ENCODE results near the gene RGMB. TPM values are rescaled to one million over a fixed set of nuclear protein-coding genes. Genes with fewer than 3 reads are reported as not detected.

The RGMB gene
- total RNA-seq, 1 experiment from 2014 or later = 10.0 TPM

DNA sequence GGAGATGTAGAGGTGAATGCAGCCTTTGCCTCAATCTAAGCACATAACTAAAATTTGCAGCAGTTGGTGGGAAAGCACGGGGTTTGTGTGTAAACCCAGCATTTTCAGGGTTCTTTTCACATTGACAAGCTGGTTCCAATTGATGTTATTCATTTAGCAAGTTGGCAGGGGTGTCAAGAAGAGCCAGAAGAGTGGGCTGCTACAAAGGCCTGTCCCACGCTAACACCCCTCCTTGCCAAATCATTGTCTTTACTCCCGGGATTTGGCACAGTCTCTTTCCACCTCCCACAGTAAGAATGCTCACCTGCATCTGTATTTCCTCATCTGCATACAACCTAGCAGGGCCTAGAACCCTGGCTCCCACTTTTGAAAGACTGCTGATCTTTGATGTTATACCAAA lies 11.8 kb downstream of the RGMB start:
- no peak for DNase-seq (ENCODE audit: low read depth)

DNA sequence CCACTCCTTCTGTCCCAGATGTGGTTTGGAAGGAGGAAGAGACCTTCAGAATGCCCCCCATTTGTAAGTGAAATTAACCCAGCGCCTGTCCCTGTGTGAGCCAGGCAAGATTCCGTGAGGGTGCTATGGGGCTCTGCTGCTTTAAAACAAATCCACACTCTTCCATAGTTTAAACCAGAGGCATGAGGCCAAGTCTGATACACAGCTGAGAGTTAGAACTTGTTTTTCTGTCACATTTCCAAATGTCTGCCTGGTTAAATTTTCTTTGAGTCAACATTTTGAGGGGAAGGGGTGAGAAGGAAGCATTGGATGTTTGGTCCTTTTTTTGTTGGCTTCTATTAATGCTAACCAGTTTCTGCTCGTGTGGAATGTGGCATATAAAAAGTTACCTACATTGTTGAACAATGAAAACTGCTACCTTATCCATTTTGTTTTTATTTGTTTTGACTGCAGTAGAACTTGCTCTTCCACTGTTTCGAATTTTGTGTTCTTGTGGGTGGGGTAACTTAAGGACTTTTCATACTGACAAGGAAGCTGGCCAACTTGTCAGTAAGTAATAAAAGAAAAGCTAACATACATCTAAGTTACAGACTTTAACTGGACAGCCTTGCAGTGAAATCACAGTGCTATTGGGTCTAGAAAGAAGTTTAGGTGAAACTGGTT lies 12.9 kb downstream of the RGMB start:
- no peak for DNase-seq (ENCODE audit: low read depth)

DNA sequence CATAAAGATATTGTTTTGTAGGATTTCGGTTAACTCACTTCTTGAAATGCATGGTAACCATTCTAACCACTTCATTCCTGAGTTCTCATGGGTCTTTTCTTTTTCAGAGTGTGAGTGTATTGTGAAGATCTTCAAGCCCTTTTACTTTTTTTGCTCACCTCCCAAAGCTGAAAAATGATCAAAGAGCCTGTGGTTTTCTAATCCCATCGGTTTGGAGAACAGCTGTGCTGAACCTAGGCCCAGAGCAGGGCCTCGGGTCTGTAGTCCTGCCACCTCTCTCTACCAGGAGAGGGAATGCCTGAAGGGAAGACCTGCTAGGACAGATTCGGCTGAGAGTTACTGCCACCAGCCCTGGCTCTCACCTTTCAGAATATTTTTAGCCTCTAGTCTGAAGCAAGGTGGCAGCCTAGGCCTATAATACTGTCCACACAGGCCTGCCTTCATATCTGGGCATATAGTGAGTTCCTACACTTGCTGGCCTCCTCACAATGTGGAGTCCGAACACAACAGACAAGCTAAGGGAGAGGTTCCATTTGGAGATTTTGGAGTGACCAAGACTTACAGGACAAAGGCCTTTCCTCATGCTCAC lies 13.8 kb downstream of the RGMB start:
- no peak for DNase-seq (ENCODE audit: low read depth)

DNA sequence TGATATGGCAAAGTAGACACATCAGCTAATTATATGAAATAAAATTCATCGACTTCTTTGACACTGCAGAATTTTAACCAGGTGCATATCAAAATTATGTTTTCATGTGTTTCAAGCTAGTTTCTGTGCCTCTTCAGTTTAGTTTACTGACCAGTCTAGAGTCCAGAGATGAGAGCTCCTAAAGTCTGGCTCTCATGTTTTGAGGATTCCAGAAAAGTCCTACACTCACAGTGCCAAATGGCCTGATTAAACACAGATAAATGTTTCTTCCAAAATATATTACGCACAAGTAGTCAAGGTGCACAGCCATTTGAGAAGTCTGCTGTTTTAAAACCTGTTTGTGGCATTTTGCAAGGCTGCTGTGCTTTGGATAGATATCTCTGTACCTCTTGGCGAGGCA lies 15.6 kb downstream of the RGMB start:
- DNase-seq (ENCODE audit: low read depth) = no peak

DNA sequence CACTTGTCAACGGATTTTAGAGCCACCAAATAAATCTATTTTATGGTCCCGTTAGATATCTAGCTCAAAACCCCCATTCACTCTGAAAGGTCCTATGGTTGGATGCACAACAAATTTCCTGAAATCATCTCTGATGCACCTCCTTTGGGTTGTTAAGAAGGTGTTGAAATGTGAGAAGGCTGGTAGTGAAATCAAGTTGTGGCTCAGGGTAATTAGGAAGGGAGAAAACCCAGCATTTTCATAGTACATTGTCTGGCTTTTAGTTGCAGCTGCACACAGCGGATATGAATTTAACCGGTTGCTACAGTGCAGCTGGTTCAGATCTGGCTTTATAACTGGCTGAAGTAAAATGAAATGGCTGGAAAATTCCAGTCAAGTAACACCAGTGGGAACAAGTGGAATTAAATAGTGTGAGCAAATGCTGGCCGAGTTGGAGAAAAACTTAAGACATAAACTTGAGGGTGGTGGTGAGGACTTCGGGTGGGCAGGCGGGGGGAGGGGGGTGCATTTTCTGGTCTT lies 17.6 kb downstream of the RGMB start:
- no peak for DNase-seq (ENCODE audit: low read depth)

DNA sequence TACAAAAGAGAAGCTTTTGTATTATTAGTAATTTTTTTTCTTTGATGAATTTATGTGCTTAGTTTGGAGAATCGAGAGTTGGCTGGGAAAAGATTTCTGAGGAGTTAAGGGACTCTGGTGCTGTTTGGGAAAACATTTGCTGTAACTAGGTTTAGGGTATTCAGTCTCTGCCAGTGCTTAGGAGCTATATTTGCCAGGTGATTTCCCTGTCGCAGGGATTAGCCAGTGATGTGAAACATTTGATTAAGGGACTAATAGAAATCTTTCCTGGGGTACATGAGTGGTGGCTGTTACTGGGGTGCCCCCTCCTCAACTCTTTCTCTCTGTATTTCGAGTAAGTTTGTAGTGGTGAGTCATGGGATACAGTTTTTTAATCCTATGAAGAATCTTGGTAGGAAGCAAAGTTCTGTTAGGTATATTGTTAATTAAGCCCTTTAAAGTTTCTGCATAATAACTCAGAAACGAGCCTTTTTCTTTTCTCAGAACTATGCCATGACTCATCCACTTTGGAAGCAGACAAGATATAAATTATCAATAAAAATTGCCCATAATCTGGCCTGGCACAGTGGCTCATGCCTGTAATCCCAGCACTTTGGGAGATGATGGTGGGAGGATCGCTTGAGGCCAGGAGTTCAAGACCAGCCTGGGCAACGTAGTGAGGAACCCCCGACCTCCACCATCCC lies 18.6 kb downstream of the RGMB start:
- no peak for DNase-seq (ENCODE audit: low read depth)

DNA sequence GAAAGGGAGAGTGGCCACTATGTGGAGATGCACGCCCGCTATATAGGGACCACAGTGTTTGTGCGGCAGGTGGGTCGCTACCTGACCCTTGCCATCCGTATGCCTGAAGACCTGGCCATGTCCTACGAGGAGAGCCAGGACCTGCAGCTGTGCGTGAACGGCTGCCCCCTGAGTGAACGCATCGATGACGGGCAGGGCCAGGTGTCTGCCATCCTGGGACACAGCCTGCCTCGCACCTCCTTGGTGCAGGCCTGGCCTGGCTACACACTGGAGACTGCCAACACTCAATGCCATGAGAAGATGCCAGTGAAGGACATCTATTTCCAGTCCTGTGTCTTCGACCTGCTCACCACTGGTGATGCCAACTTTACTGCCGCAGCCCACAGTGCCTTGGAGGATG lies 19.8 kb downstream of the RGMB start:
- DNase-seq (ENCODE audit: low read depth) = no peak

DNA sequence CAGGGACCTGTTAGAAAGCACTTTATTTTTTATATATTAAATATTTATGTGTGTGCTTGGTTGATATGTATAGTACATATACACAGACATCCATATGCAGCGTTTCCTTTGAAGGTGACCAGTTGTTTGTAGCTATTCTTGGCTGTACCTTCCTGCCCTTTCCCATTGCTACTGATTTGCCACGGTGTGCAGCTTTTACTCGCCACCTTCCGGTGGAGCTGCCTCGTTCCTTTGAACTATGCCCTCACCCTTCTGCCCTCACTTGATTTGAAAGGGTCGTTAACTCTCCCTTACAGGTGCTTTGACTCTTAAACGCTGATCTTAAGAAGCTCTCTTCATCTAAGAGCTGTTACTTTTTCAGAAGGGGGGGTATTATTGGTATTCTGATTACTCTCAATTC lies 20.5 kb downstream of the RGMB start:
- DNase-seq (ENCODE audit: low read depth) = no peak

DNA sequence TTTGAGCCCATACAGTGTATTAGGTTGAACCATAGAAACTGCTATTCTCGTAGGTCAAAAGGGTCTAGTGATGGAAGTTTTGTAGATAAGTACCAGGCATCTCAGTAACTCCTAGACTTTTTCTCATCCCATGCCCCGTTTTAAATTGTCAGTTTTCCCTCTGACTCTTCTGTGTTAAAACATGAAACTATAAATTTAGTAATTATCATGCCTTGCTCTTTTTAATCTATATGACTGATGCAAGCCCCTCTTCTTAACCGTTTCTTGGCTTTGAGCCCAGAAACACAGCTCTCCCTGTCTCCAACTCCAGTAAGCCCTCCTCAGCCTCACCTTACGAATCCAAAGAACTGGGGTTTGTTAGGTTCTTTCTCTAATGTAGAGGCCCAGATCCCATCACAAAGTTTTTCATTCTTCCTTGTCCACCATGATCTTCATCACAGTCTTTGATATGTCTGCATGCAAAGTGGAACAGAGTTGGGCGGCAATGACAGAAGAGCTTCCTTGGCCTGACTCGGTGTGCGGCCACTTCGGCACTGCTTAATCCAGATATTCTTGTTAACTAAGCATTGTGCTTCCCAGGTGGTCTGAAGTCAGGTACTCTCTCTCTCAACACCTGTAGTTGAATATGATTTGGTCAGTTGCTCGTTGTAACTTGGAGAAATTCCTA lies 21.1 kb downstream of the RGMB start:
- DNase-seq (ENCODE audit: low read depth) = no peak

DNA sequence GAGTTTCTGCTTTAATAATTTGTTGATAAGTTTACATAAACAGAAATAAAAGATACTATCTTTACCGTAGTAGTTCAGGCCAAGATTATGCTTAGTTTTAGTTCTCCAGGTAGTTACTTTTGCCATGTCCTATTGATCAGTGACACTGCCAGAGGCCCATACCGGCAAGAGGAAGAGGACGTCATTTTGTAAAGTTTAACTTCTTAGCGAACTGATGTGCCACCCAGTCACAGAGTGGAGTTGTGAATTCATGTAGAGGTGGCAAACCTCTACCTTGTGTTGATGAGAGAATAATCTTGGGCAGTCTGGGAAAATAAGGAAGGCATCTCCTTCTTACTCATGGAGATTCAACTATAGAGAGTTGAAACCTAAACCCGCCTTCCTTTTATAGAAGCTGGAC lies 21.8 kb downstream of the RGMB start:
- DNase-seq (ENCODE audit: low read depth) = no peak

DNA sequence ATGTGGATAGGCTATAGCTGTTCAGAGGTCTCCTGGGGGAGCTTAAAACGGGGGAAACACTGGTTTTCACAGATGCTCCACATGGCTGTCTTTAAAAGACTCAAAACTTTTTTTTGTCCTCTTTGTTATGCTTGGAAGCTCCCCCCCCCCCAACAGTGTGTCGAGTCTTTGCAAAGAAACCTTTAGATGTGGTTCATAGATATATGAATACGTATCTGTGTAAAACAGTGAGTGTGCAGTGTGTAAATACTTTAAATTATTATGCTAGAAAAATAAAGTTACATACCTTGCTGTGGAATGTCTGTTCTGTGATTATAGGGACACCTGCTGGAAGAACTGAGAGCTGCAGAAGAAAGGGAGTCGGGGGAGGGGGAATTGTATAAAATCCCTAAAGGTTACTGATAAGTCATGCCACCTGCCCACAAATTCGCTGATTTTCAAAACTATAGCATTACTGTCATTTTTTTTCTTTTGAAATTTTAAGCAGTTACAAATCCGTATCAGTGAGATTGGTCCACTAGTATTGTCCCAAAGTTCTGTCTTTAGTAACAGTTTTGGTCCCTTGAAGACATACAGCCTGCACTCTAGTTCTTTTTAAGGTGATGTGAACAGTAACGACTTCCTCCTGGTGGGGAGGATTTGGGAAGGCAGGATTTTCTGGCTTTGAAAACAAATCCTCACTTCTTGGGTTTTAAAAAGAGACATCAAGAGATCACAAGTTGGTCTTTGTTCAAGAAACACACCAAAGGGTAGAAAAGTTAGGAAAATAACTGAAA lies 22.9 kb downstream of the RGMB start:
- DNase-seq (ENCODE audit: low read depth) = peak; percentile 41

DNA sequence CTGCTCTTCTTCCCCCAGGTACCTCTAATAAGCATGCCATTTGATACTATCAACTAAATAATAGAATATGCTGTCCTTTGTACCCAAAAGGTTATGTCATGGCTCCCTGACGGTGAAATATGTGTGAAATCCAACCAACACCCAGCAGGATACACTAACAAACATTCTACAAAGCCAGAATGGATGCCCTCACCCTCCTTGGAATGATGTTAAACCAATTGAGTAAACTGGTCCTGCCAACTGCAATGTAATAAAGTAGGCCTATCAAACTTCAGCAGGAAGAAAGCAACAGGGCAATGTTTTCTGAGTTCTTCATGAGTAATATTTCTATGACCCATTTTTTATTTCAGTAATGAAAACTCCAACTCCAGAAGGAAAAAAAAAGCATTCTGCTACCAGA lies 24.9 kb downstream of the RGMB start:
- DNase-seq (ENCODE audit: low read depth) = no peak

DNA sequence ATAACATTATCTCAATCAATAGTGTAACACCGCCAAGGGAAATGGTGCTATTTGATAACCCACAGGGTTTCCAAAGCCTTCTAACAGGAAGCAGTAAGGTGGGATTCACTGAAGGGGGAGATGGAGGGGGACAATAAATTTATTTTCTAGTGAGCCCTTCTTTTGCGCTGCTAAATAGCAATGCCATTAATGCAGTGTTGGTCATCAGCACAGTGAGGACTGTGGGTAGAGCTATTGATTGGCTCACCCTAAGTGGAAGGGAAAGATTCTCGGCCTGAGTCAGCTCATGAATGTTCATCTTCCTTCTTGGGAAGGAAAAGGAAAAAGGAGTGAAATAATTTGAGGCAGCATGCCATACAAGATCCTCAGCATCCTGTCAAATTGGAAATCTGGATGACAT lies 25.4 kb downstream of the RGMB start:
- no peak for DNase-seq (ENCODE audit: low read depth)

DNA sequence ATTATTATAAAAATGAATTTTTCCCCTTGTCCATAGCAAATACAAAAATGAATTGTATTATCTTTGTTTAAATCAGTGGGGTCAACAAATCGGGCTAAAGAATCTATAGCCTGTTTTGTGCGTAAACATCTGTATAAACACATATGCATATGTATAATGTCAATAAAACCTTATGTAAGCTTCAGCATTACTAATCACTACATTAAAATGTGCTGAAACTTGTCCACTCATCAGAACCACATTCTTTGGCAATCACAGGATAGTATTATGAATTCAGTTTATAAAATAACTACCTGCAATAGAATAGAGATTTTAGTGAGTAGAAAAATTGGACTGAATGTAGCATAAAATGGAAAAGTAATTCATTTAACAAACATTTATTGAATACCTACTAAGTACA lies 30.6 kb downstream of the RGMB start:
- no peak for DNase-seq (ENCODE audit: low read depth)

DNA sequence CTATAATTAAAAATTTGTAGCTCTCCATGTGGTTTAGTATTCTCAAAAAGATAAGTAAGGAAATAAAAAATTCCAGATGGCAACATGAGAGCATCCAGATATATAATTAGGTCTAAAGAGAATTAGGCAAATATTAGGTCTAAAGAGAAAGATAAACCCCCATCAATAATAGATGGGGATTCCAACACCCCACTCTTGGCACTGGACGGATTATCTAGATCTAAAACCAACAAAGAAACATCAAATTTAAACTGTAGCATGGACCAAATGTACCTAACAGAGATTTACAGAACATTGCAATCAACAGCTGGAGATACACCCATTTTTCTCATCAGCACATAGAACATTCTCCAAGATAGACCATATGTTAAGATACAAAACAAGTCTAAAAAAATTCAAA lies 31.6 kb downstream of the RGMB start:
- no peak for DNase-seq (ENCODE audit: low read depth)

DNA sequence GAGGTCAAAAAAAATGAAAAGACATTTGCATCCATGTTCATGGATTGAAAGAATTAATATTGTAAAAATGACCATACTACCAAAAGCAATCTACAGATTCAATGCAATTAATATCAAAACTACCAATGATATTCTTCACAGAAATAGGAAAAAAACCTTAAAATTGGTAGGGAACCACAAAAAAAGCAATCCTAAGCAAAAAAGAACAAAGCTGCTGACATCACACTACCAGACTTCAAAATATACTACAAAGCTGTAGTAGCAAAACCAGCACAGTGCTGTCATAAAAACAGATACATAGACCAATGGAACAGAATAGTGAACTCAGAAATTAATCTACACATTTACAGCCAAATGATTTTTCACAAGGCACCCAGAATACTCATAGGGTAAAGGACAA lies 34.3 kb downstream of the RGMB start:
- DNase-seq (ENCODE audit: low read depth) = no peak

DNA sequence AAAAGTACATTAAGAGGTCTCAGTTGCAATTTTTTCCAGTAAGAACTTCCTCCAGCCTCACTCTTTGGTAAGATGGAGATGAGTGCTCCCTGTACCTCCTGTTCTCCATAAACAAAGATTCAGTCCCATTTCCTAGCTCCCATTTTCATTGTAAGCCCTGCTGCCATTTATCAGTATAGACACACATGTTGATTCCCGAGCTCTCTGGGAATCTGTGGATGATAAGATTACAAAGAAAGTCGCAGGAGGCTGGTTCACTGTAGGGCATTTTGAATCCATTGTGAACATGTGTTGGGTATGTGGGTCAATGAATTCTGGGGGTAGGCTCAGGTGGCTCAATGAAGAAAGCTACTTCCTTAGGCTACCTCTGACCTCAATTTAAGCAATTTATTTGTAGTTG lies 36.7 kb downstream of the RGMB start:
- no peak for DNase-seq (ENCODE audit: low read depth)

DNA sequence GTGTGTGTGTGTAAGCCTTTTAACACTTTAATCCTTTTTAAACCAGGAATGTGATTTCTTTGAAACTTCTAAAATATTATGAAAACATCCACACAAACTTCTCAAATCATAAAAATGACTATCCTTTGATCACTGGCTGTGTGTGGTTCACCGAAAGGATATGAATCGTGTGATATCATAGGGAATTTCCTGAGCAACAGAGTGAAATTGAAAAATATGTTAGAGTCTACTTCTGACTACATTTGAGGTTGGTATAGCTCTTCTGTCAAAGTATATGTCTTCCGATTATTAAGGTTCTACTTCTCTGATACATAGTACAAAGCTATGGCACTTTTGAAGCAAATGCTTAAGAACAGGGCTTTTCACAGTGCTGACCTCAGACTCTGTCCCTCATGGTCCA lies 40.3 kb downstream of the RGMB start:
- no peak for DNase-seq (ENCODE audit: low read depth)

DNA sequence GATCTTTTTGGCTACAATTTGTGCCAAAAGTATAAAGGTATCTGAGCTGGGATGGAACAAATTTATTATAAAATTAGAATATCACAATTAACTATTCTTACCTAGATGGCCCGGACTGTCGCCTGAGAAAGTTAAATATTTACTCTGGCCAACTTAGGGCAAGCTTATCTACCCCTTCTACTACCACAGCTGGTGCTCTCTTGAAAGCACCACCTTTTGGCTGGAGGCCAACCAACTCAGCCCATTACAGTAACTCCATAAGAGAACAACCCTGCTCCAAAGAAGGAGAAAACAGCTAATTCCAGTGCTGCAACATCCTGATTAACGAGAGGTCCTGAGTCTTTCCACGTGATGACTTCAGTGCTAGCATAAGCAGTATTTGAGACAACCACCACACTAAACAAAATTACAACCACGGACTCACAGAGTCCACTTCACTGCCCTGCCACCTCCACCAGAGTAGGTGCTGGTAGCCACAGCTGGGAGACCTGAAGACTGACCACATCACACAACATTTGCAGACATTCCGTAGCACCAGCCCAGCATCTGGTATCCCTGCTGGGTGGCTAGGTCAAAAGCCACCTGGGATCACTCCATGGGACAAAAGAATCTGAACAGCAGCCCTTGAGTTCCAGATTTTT lies 43.2 kb downstream of the RGMB start:
- no peak for DNase-seq (ENCODE audit: low read depth)

DNA sequence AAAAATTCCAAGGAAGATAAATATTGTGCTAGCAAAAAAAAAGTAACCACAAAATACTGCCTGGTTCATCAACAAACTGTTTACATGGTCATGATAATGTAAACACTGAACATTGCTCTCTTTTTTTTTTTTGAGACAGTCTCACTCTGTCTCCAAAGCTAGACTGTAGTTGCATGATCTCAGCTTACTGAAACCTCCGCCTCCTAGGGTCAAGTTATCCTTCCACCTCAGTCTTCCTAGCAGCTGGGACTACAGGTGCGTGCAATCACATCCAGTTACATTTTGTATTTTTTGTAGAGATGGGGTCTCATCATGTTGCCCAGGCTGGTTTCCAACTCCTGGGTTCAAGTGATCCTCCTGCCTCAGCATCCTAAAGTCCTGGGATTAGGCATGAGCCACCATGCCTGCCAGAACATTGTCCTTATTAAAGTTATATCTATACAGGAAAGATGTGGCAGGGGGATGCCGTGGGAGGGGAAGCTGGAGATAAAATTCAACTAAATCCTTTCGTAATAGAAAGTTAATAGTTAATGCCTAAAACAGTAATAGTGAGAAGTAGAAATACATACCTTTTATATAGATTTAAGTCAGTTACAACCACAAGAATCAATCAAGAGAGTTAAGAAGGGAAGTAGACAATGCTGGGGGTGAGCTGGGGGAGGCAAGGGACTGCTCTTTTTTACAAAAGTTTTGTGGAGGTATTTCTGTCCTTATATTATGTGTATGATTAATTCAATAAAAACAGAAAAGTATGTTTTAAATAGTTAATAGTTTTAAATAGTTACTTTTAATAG lies 52.3 kb downstream of the RGMB start:
- DNase-seq (ENCODE audit: low read depth) = no peak

DNA sequence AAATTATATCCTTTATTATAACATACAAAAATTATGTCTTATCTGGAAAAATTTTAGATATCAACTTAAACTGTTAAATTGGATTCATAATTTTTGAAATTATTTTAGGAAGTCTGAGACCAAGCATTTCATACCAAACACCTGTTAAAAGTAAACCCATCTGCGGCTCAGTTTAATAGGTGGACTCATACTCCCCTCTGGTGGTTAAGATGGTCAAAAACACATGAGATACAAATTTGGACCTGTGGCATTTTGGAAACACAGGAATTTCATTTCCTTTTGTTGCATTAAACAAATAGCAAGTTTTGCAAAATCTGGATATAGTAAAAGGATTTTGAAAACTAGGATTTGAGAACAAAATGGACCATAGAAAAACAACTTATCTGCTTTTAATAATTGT lies 53.7 kb downstream of the RGMB start:
- DNase-seq (ENCODE audit: low read depth) = peak; percentile 29

All from RPMI7951 (cell line).